ENCODE data around the gene ARID3A.

Gene ARID3A

GRCh38 chr19:964116-964520 lies 38.3 kb downstream of the ARID3A start:
- Histone ChIP-seq H3K4me3 (ENCODE audit: low read length, poor library complexity, severe bottlenecking) (no peak overlapping the region), H3K4me2 (ENCODE audit: low read depth, low read length, poor library complexity, severe bottlenecking) (no peak overlapping the region), H3F3A (ENCODE audit: low read depth) (no peaks in the 10 kb centered on the region), H3K79me2 (ENCODE audit: insufficient read depth, low read length) (no peaks in the 10 kb centered on the region), H3K9me3 (ENCODE audit: insufficient read depth, low read depth, low read length) (no peaks in the 10 kb centered on the region), H3K9ac (ENCODE audit: low read depth, low read length, poor library complexity, severe bottlenecking) (no peak overlapping the region), H3K27me3 (ENCODE audit: insufficient read depth, low read length, poor library complexity, severe bottlenecking) (no peaks in the 10 kb centered on the region), H3K36me3 (ENCODE audit: insufficient read depth, low read length) (peaks cover 43% of the 10 kb centered on the region; the same call in 1 of the 2 replicates), H2AFZ (ENCODE audit: low read length) (no peak overlapping the region), H3K9me2 (replicated peaks; ENCODE audit: low read depth, low read length) (no peaks in the 10 kb centered on the region), H3K4me1 (ENCODE audit: insufficient read depth, low read length, poor library complexity, severe bottlenecking) (no peaks in the 10 kb centered on the region), H4K20me1 (ENCODE audit: insufficient read depth, low read length, poor library complexity, severe bottlenecking) (no peaks in the 10 kb centered on the region)
- TF ChIP-seq CTCF (conservative IDR thresholded peaks at IDR 0.05; ENCODE audit: low read length) (no peak), EZH2phosphoT487 (IDR thresholded peaks at IDR 0.05; ENCODE audit: borderline replicate concordance) (no peak)

- Histone ChIP-seq H3K9me2 (replicated peaks; ENCODE audit: low read depth, low read length) (no peaks in the 10 kb centered on the region), H3K27me3 (ENCODE audit: insufficient read depth, low read length, poor library complexity, severe bottlenecking) (no peaks in the 10 kb centered on the region), H3K36me3 (ENCODE audit: insufficient read depth, low read length) (peaks cover 43% of the 10 kb centered on the region; the same call in 1 of the 2 replicates), H4K20me1 (ENCODE audit: insufficient read depth, low read length, poor library complexity, severe bottlenecking) (no peaks in the 10 kb centered on the region), H3K79me2 (ENCODE audit: insufficient read depth, low read length) (no peaks in the 10 kb centered on the region), H3F3A (ENCODE audit: low read depth) (no peaks in the 10 kb centered on the region), H3K4me1 (ENCODE audit: insufficient read depth, low read length, poor library complexity, severe bottlenecking) (no peaks in the 10 kb centered on the region), H2AFZ (ENCODE audit: low read length) (no peak overlapping the region), H3K4me3 (ENCODE audit: low read length, poor library complexity, severe bottlenecking) (no peak overlapping the region), H3K4me2 (ENCODE audit: low read depth, low read length, poor library complexity, severe bottlenecking) (no peak overlapping the region), H3K9me3 (ENCODE audit: insufficient read depth, low read depth, low read length) (no peaks in the 10 kb centered on the region), H3K9ac (ENCODE audit: low read depth, low read length, poor library complexity, severe bottlenecking) (no peak overlapping the region)
- TF ChIP-seq EZH2phosphoT487 (IDR thresholded peaks at IDR 0.05; ENCODE audit: borderline replicate concordance) = no peak
- TF ChIP-seq CTCF (conservative IDR thresholded peaks at IDR 0.05; ENCODE audit: low read length) = no peak
Measured at GRCh38 chr19:964761-965694, 39.2 kb downstream of the ARID3A start.

- H3K9ac ChIP-seq (ENCODE audit: low read depth, low read length, poor library complexity, severe bottlenecking) = no peak overlapping the region
- H3K27me3 ChIP-seq (ENCODE audit: insufficient read depth, low read length, poor library complexity, severe bottlenecking) = no peaks in the 10 kb centered on the region
- peaks cover 8% of the 10 kb centered on the region; the same call in 1 of the 2 replicates for H3K9me3 ChIP-seq (ENCODE audit: insufficient read depth, low read depth, low read length)
- H2AFZ ChIP-seq (ENCODE audit: low read length) = no peak overlapping the region
- H3F3A ChIP-seq (ENCODE audit: low read depth) = no peaks in the 10 kb centered on the region
- H3K4me1 ChIP-seq (ENCODE audit: insufficient read depth, low read length, poor library complexity, severe bottlenecking) = no peaks in the 10 kb centered on the region
- no peak overlapping the region for H3K4me2 ChIP-seq (ENCODE audit: low read depth, low read length, poor library complexity, severe bottlenecking)
- TF ChIP-seq EZH2phosphoT487 (IDR thresholded peaks at IDR 0.05; ENCODE audit: borderline replicate concordance) (no peak), CTCF (conservative IDR thresholded peaks at IDR 0.05; ENCODE audit: low read length) (no peak)
- no peak overlapping the region for H3K4me3 ChIP-seq (ENCODE audit: low read length, poor library complexity, severe bottlenecking)
- no peaks in the 10 kb centered on the region for H4K20me1 ChIP-seq (ENCODE audit: insufficient read depth, low read length, poor library complexity, severe bottlenecking)
- peaks cover 48% of the 10 kb centered on the region for H3K36me3 ChIP-seq (ENCODE audit: insufficient read depth, low read length)
- H3K9me2 ChIP-seq (replicated peaks; ENCODE audit: low read depth, low read length) = no peaks in the 10 kb centered on the region
- no peaks in the 10 kb centered on the region for H3K79me2 ChIP-seq (ENCODE audit: insufficient read depth, low read length)
Measured at GRCh38 chr19:966485-967088, 40.8 kb downstream of the ARID3A start.

All from Loucy (cell line).